ENCODE results near the gene EIF2S3. TPM values are rescaled to one million over a fixed set of nuclear protein-coding genes. Genes with fewer than 3 reads are reported as not detected.
A peak's percentile ranks its signal among the peaks of the same experiment; 100 is the strongest.

EIF2S3 gene
- total RNA-seq, 4 donors from 2014 or later = 50.5 to 129 (median 80.5) TPM

GRCh38 chrX:24100713-24101112 lies 46.0 kb downstream of the EIF2S3 start:
- Histone ChIP-seq H3K27ac (no peak overlapping the region), H3K36me3 (no peaks in the 10 kb centered on the region), H3K4me1 (no peaks in the 10 kb centered on the region), H3K27me3 (no peaks in the 10 kb centered on the region), H3K4me3 (no peak overlapping the region), H3K9me3 (no peaks in the 10 kb centered on the region)
- in situ Hi-C loops (cut with MboI; ENCODE audit: low pct_ligation_motif_present in 1 of 4, low pct_unique_long_range_greater_than_20kb in 1 of 4, low sequenced_read_pairs in 3 of 4) = no loop called here
- 65% methylated on average over 2 of the region's 2 CpGs; no CpG with 5 or more reads in 1 of the 2 donors for WGBS, 2 donors (ENCODE audit: low coverage in 1 of 2)
- DNase-seq = no peak
- intact Hi-C loops (cut with DNase I; ENCODE audit: low total_unique reads) = no loop called here
- TF ChIP-seq POLR2A (IDR thresholded peaks at IDR 0.05) (no peak), CTCF (IDR thresholded peaks at IDR 0.05) (no peak), POLR2AphosphoS5 (IDR thresholded peaks at IDR 0.05) (no peak), EP300 (IDR thresholded peaks at IDR 0.05; ENCODE audit: low read depth) (no peak)

- intact Hi-C loops (cut with DNase I; ENCODE audit: low total_unique reads) (no loop called here), in situ Hi-C loops (cut with MboI; ENCODE audit: low pct_ligation_motif_present in 1 of 4, low pct_unique_long_range_greater_than_20kb in 1 of 4, low sequenced_read_pairs in 3 of 4) (no loop called here)
- no peak for DNase-seq
- 56 to 71% methylated on average over 1 to 2 of the region's 2 CpGs for WGBS, 2 donors (ENCODE audit: low coverage in 1 of 2)
- TF ChIP-seq POLR2A (IDR thresholded peaks at IDR 0.05) (no peak), EP300 (IDR thresholded peaks at IDR 0.05; ENCODE audit: low read depth) (no peak), CTCF (IDR thresholded peaks at IDR 0.05) (no peak), POLR2AphosphoS5 (IDR thresholded peaks at IDR 0.05) (no peak)
- no peaks in the 10 kb centered on the region for H3K36me3 ChIP-seq
- H3K4me1 ChIP-seq = no peaks in the 10 kb centered on the region
- no peaks in the 10 kb centered on the region for H3K27me3 ChIP-seq
- H3K4me3 ChIP-seq = no peak overlapping the region
- no peaks in the 10 kb centered on the region for H3K9me3 ChIP-seq
- H3K27ac ChIP-seq = no peak overlapping the region
These were observed 55.3 kb downstream of the EIF2S3 start for GRCh38 chrX:24110069-24110468.

- intact Hi-C loops (cut with DNase I; ENCODE audit: low total_unique reads) = no loop called here
- no peaks in the 10 kb centered on the region for H3K9me3 ChIP-seq
- H3K4me1 ChIP-seq = no peaks in the 10 kb centered on the region
- TF ChIP-seq POLR2AphosphoS5 (IDR thresholded peaks at IDR 0.05) (no peak), CTCF (IDR thresholded peaks at IDR 0.05) (no peak)
- in situ Hi-C loops (cut with MboI; ENCODE audit: low pct_ligation_motif_present in 1 of 4, low pct_unique_long_range_greater_than_20kb in 1 of 4, low sequenced_read_pairs in 3 of 4) = no loop called here
- no peak overlapping the region for H3K27ac ChIP-seq
- no peak for DNase-seq
- no peaks in the 10 kb centered on the region for H3K36me3 ChIP-seq
- H3K4me3 ChIP-seq = no peak overlapping the region
- no peaks in the 10 kb centered on the region for H3K27me3 ChIP-seq
- 59 to 75% methylated on average over 2 of the region's 2 CpGs for WGBS, 2 donors (ENCODE audit: low coverage in 1 of 2)
These were observed 58.4 kb downstream of the EIF2S3 start for GRCh38 chrX:24113181-24113580.

- no peaks in the 10 kb centered on the region for H3K9me3 ChIP-seq
- in situ Hi-C loops (cut with MboI; ENCODE audit: low pct_ligation_motif_present in 1 of 4, low pct_unique_long_range_greater_than_20kb in 1 of 4, low sequenced_read_pairs in 3 of 4) (no loop called here), intact Hi-C loops (cut with DNase I; ENCODE audit: low total_unique reads) (no loop called here)
- H3K27me3 ChIP-seq = no peaks in the 10 kb centered on the region
- 20 to 24% methylated on average over 1 to 3 of the region's 3 CpGs for WGBS, 2 donors (ENCODE audit: low coverage in 1 of 2)
- H3K4me3 ChIP-seq = no peak overlapping the region
- TF ChIP-seq EP300 (IDR thresholded peaks at IDR 0.05; ENCODE audit: low read depth) (no peak), POLR2AphosphoS5 (IDR thresholded peaks at IDR 0.05) (no peak), CTCF (IDR thresholded peaks at IDR 0.05) (no peak), POLR2A (IDR thresholded peaks at IDR 0.05) (no peak)
- H3K4me1 ChIP-seq = no peaks in the 10 kb centered on the region
- no peaks in the 10 kb centered on the region for H3K36me3 ChIP-seq
- DNase-seq = no peak
- peak overlapping the region in 3 of 4 donors; percentile 31 to 59 (median 51) for H3K27ac ChIP-seq
These were observed 62.5 kb downstream of the EIF2S3 start for GRCh38 chrX:24117258-24117657.
